ENCODE results near the gene CHD5. TPM values are rescaled to one million over a fixed set of nuclear protein-coding genes. Genes with fewer than 3 reads are reported as not detected.

Gene CHD5
- total RNA-seq, 1 donor, result under 0.01 TPM

GRCh38 chr1:6085666-6086065, 94.5 kb downstream of the CHD5 start:
- peaks cover 4% of the 10 kb centered on the region for H4K20me1 ChIP-seq (ENCODE audit: insufficient read depth, low read length)
- no peaks in the 10 kb centered on the region for H3K9me3 ChIP-seq (ENCODE audit: low read depth, low read length)
- H3K36me3 ChIP-seq (ENCODE audit: insufficient read depth, low read length), result no peaks in the 10 kb centered on the region
- no peak overlapping the region for H2AFZ ChIP-seq (ENCODE audit: low read length)
- H3K27me3 ChIP-seq (ENCODE audit: insufficient read depth, low read length), result no peaks in the 10 kb centered on the region
- no peaks in the 10 kb centered on the region for H3K4me1 ChIP-seq (ENCODE audit: insufficient read depth, low read length)
- no peak for DNase-seq (ENCODE audit: insufficient read length, low spot score, missing footprints)
- H3K4me2 ChIP-seq (ENCODE audit: insufficient read depth, low read length), result no peak overlapping the region
- H3K27ac ChIP-seq (ENCODE audit: low read depth, low read length), result no peak overlapping the region
- no peak overlapping the region for H3K4me3 ChIP-seq (ENCODE audit: insufficient read depth, low read length)
- no peak for TF ChIP-seq CTCF (IDR thresholded peaks at IDR 0.05; ENCODE audit: extremely low read depth, low read depth, low read length)
- H3K79me2 ChIP-seq (ENCODE audit: insufficient read depth, low read length), result no peaks in the 10 kb centered on the region

- no peaks in the 10 kb centered on the region for H3K36me3 ChIP-seq (ENCODE audit: insufficient read depth, low read length)
- H3K4me3 ChIP-seq (ENCODE audit: insufficient read depth, low read length), result no peak overlapping the region
- DNase-seq (ENCODE audit: insufficient read length, low spot score, missing footprints), result no peak
- no peak overlapping the region for H3K4me2 ChIP-seq (ENCODE audit: insufficient read depth, low read length)
- no peaks in the 10 kb centered on the region for H3K4me1 ChIP-seq (ENCODE audit: insufficient read depth, low read length)
- H3K9me3 ChIP-seq (ENCODE audit: low read depth, low read length), result no peaks in the 10 kb centered on the region
- no peaks in the 10 kb centered on the region for H3K27me3 ChIP-seq (ENCODE audit: insufficient read depth, low read length)
- peaks cover 4% of the 10 kb centered on the region for H4K20me1 ChIP-seq (ENCODE audit: insufficient read depth, low read length)
- H3K27ac ChIP-seq (ENCODE audit: low read depth, low read length), result no peak overlapping the region
- no peak for TF ChIP-seq CTCF (IDR thresholded peaks at IDR 0.05; ENCODE audit: extremely low read depth, low read depth, low read length)
- H3K79me2 ChIP-seq (ENCODE audit: insufficient read depth, low read length), result no peaks in the 10 kb centered on the region
- H2AFZ ChIP-seq (ENCODE audit: low read length), result no peak overlapping the region
These were observed 95.2 kb downstream of the CHD5 start for GRCh38 chr1:6084781-6085495.

- Histone ChIP-seq H3K36me3 (ENCODE audit: insufficient read depth, low read length) (no peaks in the 10 kb centered on the region), H2AFZ (ENCODE audit: low read length) (no peak overlapping the region), H3K79me2 (ENCODE audit: insufficient read depth, low read length) (no peaks in the 10 kb centered on the region), H3K4me2 (ENCODE audit: insufficient read depth, low read length) (no peak overlapping the region), H3K4me3 (ENCODE audit: insufficient read depth, low read length) (no peak overlapping the region), H3K4me1 (ENCODE audit: insufficient read depth, low read length) (no peaks in the 10 kb centered on the region), H4K20me1 (ENCODE audit: insufficient read depth, low read length) (peaks cover 4% of the 10 kb centered on the region), H3K27me3 (ENCODE audit: insufficient read depth, low read length) (no peaks in the 10 kb centered on the region), H3K27ac (ENCODE audit: low read depth, low read length) (no peak overlapping the region), H3K9me3 (ENCODE audit: low read depth, low read length) (no peaks in the 10 kb centered on the region)
- no peak for DNase-seq (ENCODE audit: insufficient read length, low spot score, missing footprints)
- no peak for TF ChIP-seq CTCF (IDR thresholded peaks at IDR 0.05; ENCODE audit: extremely low read depth, low read depth, low read length)
These were observed 96.2 kb downstream of the CHD5 start for GRCh38 chr1:6083801-6084446.

GRCh38 chr1:6083385-6083784, 96.7 kb downstream of the CHD5 start:
- no peaks in the 10 kb centered on the region for H3K79me2 ChIP-seq (ENCODE audit: insufficient read depth, low read length)
- H3K4me3 ChIP-seq (ENCODE audit: insufficient read depth, low read length), result no peak overlapping the region
- H3K4me1 ChIP-seq (ENCODE audit: insufficient read depth, low read length), result no peaks in the 10 kb centered on the region
- H2AFZ ChIP-seq (ENCODE audit: low read length), result no peak overlapping the region
- no peak overlapping the region for H3K4me2 ChIP-seq (ENCODE audit: insufficient read depth, low read length)
- H3K9me3 ChIP-seq (ENCODE audit: low read depth, low read length), result no peaks in the 10 kb centered on the region
- no peak for DNase-seq (ENCODE audit: insufficient read length, low spot score, missing footprints)
- H3K27ac ChIP-seq (ENCODE audit: low read depth, low read length), result no peak overlapping the region
- TF ChIP-seq CTCF (IDR thresholded peaks at IDR 0.05; ENCODE audit: extremely low read depth, low read depth, low read length), result no peak
- peaks cover 4% of the 10 kb centered on the region for H4K20me1 ChIP-seq (ENCODE audit: insufficient read depth, low read length)
- no peaks in the 10 kb centered on the region for H3K27me3 ChIP-seq (ENCODE audit: insufficient read depth, low read length)
- H3K36me3 ChIP-seq (ENCODE audit: insufficient read depth, low read length), result no peaks in the 10 kb centered on the region

Data from osteoblast (primary cell).